OCI-LY1 (cell line): ENCODE measurements around the gene RABGAP1L.

Experiments
- CTCF ChIP-seq: fragments of 200-600 bp; sonication (generic), shearing (Covaris generic); IDR thresholded peaks from 2 replicates; pipeline ENCODE4 v1.5.1; 2017; ENCODE audit warnings: mild to moderate bottlenecking, antibody characterized with exemption, low read length, moderate library complexity, mixed read lengths
- EZH2 ChIP-seq: fragments of 200-600 bp; sonication (generic), shearing (Covaris generic); IDR thresholded peaks from 2 replicates; pipeline ENCODE4 v1.8.0; 2017; ENCODE audit warnings: borderline replicate concordance, mixed run types, mild to moderate bottlenecking, antibody characterized with exemption, low read length, moderate library complexity, mixed read lengths

DNA sequence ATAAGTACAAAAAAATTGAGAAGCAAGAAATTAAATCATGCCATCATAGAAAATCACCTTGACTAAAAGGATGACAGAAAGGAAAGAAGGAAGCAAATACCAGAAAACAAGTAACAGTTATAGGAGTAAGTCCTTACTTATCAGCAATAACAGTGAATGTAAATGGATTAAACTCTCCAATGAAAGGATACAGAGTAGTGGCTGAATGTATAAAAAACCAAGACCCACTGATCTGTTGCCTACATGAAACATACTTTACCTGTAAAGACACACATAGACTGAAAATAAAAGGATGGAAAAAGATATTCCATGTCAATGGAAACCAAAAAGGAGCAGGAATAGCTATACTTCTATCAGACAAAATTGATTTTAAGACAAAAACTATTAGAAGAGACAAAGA, 52.2 kb downstream of the RABGAP1L start:
- TF ChIP-seq EZH2 (no peak), CTCF (no peak)
